CD4-positive, CD25-positive, alpha-beta regulatory T cell (primary cell): ENCODE measurements around the gene ZNF438. TPM values are rescaled to one million over a fixed set of nuclear protein-coding genes. Genes with fewer than 3 reads are reported as not detected.
"Not testable (repeated sequence)": the region's sequence is repeated elsewhere in the genome, so short reads cannot be mapped to it uniquely, and the experiment has no call there.

Source experiments
- ATAC-seq, 2 donors: fragments of 150-1000 bp; cut with Tn5 transposase; one replicate each; pipeline ENCODE4 v1.10.0; 2021; ENCODE audit warnings: low read depth in 2 of 2, moderate number of reproducible peaks in 2 of 2, moderate library complexity in 1 of 2
- DNase-seq, 3 donors: peaks; one replicate each; pipeline versions ENCODE4 v3.0.0 to v3.0.0-alpha.2; 2012 to 2022; ENCODE audit warnings: mixed read lengths in 1 of 3
- H3K27ac ChIP-seq: one replicate; pipeline ENCODE4 v1.7.0; 2013; ENCODE audit warnings: mild to moderate bottlenecking, low read length; ENCODE audit not compliant: insufficient read depth, poor library complexity, severe bottlenecking
- H3K27me3 ChIP-seq: one replicate; pipeline ENCODE4 v1.7.0; 2013; ENCODE audit warnings: low read length; ENCODE audit not compliant: control insufficient read depth, insufficient read depth
- H3K36me3 ChIP-seq: one replicate; pipeline ENCODE4 v1.7.0; 2013; ENCODE audit warnings: mild to moderate bottlenecking, low read length, moderate library complexity; ENCODE audit not compliant: control insufficient read depth, insufficient read depth
- H3K4me1 ChIP-seq: 2 replicates; pipeline ENCODE4 v1.7.0; 2013; ENCODE audit warnings: mild to moderate bottlenecking, low read length; ENCODE audit not compliant: insufficient read depth, control insufficient read depth, poor library complexity, severe bottlenecking
- H3K4me3 ChIP-seq: one replicate; pipeline ENCODE4 v1.7.0; 2013; ENCODE audit warnings: low read depth, mild to moderate bottlenecking, low read length, moderate library complexity
- H3K9me3 ChIP-seq, 2 experiments: 1 replicate in 1 of 2; 2 replicates in 1 of 2; pipeline ENCODE4 v1.7.0; 2013; ENCODE audit warnings: low read length in 2 of 2, mild to moderate bottlenecking in 1 of 2, moderate library complexity in 1 of 2; ENCODE audit not compliant: control insufficient read depth in 2 of 2
- H3K27ac Mint-ChIP-seq, 3 donors: one replicate each; pipeline ENCODE4 v1.8.0; 2020 to 2022; ENCODE audit warnings: mild to moderate bottlenecking in 3 of 3, mixed read lengths in 3 of 3, moderate library complexity in 2 of 3
- H3K27me3 Mint-ChIP-seq: one replicate; pipeline ENCODE4 v1.8.0; 2022; ENCODE audit warnings: mild to moderate bottlenecking, mixed read lengths
- H3K36me3 Mint-ChIP-seq: one replicate; pipeline ENCODE4 v1.8.0; 2020; ENCODE audit warnings: mixed read lengths
- H3K4me1 Mint-ChIP-seq, 4 donors: one replicate each; pipeline ENCODE4 v1.8.0; 2020 to 2022; ENCODE audit warnings: mixed read lengths in 4 of 4, mild to moderate bottlenecking in 1 of 4
- H3K4me3 Mint-ChIP-seq, 4 donors: one replicate each; pipeline ENCODE4 v1.8.0; 2020 to 2022; ENCODE audit warnings: mild to moderate bottlenecking in 4 of 4, mixed read lengths in 4 of 4, moderate library complexity in 3 of 4
- H3K9me3 Mint-ChIP-seq, 7 donors: one replicate each; pipeline ENCODE4 v1.8.0; 2020 to 2022; ENCODE audit warnings: mixed read lengths in 7 of 7, mild to moderate bottlenecking in 3 of 7, moderate library complexity in 2 of 7
- polyA plus RNA-seq, 4 donors: library from polyadenylated mRNA; unstranded; fragments of 300-500 nt; fragmentation: Illumina TruSeq; gene quantifications; one replicate each; pipeline ENCODE4 v1.2.3, GENCODE V29; 2021
- total RNA-seq: library from RNA; stranded (reverse); gene quantifications from one replicate; pipeline ENCODE4 v1.2.3, GENCODE V29; 2022

The ZNF438 gene
- total and polyA plus RNA-seq, 5 donors from 2014 or later: 1.6 to 5.1 (median 3.4) TPM

GRCh38 chr10:30902621-30903396 is 128.9 kb downstream of the ZNF438 start:
- Mint-ChIP-seq H3K9me3 (peaks cover 0 to 9% (median 0%) of the 10 kb centered on the region in 7 donors), H3K27me3 (no peaks in the 10 kb centered on the region), H3K36me3 (peaks cover 49% of the 10 kb centered on the region), H3K4me1 (peaks cover 0 to 4% (median 1%) of the 10 kb centered on the region in 4 donors), H3K4me3 (no peak overlapping the region), H3K27ac (no peak overlapping the region)
- no peak for DNase-seq
- ATAC-seq: no peak
- no peak overlapping the region for H3K4me3 ChIP-seq
- no peaks in the 10 kb centered on the region for H3K4me1 ChIP-seq
- no peak overlapping the region for H3K27ac ChIP-seq
- H3K9me3 ChIP-seq: no peaks in the 10 kb centered on the region
- H3K27me3 ChIP-seq: no peaks in the 10 kb centered on the region
- H3K36me3 ChIP-seq: peaks cover 2% of the 10 kb centered on the region

GRCh38 chr10:30901487-30901886 is 130.2 kb downstream of the ZNF438 start:
- not testable (repeated sequence) for H3K27me3 ChIP-seq, H3K4me3 Mint-ChIP-seq, H3K4me1 ChIP-seq, H3K36me3 ChIP-seq, H3K9me3 ChIP-seq, H3K27me3 Mint-ChIP-seq, H3K4me3 ChIP-seq, ATAC-seq, H3K27ac Mint-ChIP-seq, H3K4me1 Mint-ChIP-seq, DNase-seq, H3K9me3 Mint-ChIP-seq, H3K27ac ChIP-seq
- peaks cover 39% of the 10 kb centered on the region for H3K36me3 Mint-ChIP-seq

- H3K36me3 Mint-ChIP-seq: peaks cover 24% of the 10 kb centered on the region
- Histone ChIP-seq H3K9me3 (no peaks in the 10 kb centered on the region), H3K4me1 (no peaks in the 10 kb centered on the region), H3K4me3 (no peak overlapping the region), H3K27ac (no peak overlapping the region), H3K27me3 (no peaks in the 10 kb centered on the region), H3K36me3 (no peaks in the 10 kb centered on the region)
- H3K4me3 Mint-ChIP-seq: no peak overlapping the region
- DNase-seq (no peak), ATAC-seq (no peak)
- H3K4me1 Mint-ChIP-seq: peaks cover 0 to 4% (median 0%) of the 10 kb centered on the region in 4 donors
- no peaks in the 10 kb centered on the region for H3K27me3 Mint-ChIP-seq
- no peak overlapping the region for H3K27ac Mint-ChIP-seq
- peaks cover 0 to 14% (median 2%) of the 10 kb centered on the region in 7 donors for H3K9me3 Mint-ChIP-seq
Observed at GRCh38 chr10:30898964-30899363, 132.7 kb downstream of the ZNF438 start.

GRCh38 chr10:30897547-30897946 is 134.1 kb downstream of the ZNF438 start:
- no peaks in the 10 kb centered on the region for H3K9me3 ChIP-seq
- no peak overlapping the region for H3K27ac ChIP-seq
- no peaks in the 10 kb centered on the region for H3K36me3 ChIP-seq
- Mint-ChIP-seq H3K27me3 (no peaks in the 10 kb centered on the region), H3K4me3 (no peak overlapping the region), H3K9me3 (peaks cover 0 to 14% (median 2%) of the 10 kb centered on the region in 7 donors), H3K4me1 (no peaks in the 10 kb centered on the region), H3K27ac (no peak overlapping the region), H3K36me3 (peaks cover 24% of the 10 kb centered on the region)
- H3K4me1 ChIP-seq: no peaks in the 10 kb centered on the region
- no peaks in the 10 kb centered on the region for H3K27me3 ChIP-seq
- no peak for DNase-seq
- no peak overlapping the region for H3K4me3 ChIP-seq
- ATAC-seq: no peak

- Histone ChIP-seq H3K9me3 (no peaks in the 10 kb centered on the region), H3K4me3 (no peak overlapping the region), H3K4me1 (no peaks in the 10 kb centered on the region), H3K36me3 (no peaks in the 10 kb centered on the region), H3K27ac (no peak overlapping the region), H3K27me3 (no peaks in the 10 kb centered on the region)
- no peak overlapping the region for H3K4me3 Mint-ChIP-seq
- ATAC-seq (no peak), DNase-seq (no peak)
- no peaks in the 10 kb centered on the region for H3K4me1 Mint-ChIP-seq
- H3K27ac Mint-ChIP-seq: no peak overlapping the region
- peaks cover 21% of the 10 kb centered on the region for H3K36me3 Mint-ChIP-seq
- no peaks in the 10 kb centered on the region for H3K27me3 Mint-ChIP-seq
- peaks cover 0 to 14% (median 2%) of the 10 kb centered on the region in 7 donors for H3K9me3 Mint-ChIP-seq
Observed at GRCh38 chr10:30897048-30897447, 134.6 kb downstream of the ZNF438 start.

GRCh38 chr10:30894221-30894620 is 137.4 kb downstream of the ZNF438 start:
- Histone ChIP-seq H3K4me1 (no peaks in the 10 kb centered on the region), H3K9me3 (no peaks in the 10 kb centered on the region), H3K4me3 (no peak overlapping the region), H3K27me3 (no peaks in the 10 kb centered on the region), H3K36me3 (no peaks in the 10 kb centered on the region), H3K27ac (no peak overlapping the region)
- H3K27me3 Mint-ChIP-seq: no peaks in the 10 kb centered on the region
- H3K36me3 Mint-ChIP-seq: peaks cover 10% of the 10 kb centered on the region
- no peak overlapping the region for H3K27ac Mint-ChIP-seq
- DNase-seq (no peak), ATAC-seq (no peak)
- no peak overlapping the region for H3K4me3 Mint-ChIP-seq
- H3K4me1 Mint-ChIP-seq: no peaks in the 10 kb centered on the region
- H3K9me3 Mint-ChIP-seq: peaks cover 0 to 11% (median 2%) of the 10 kb centered on the region in 7 donors

GRCh38 chr10:30893208-30893607 is 138.5 kb downstream of the ZNF438 start:
- Mint-ChIP-seq H3K9me3 (peaks cover 0 to 7% (median 0%) of the 10 kb centered on the region in 7 donors), H3K27me3 (no peaks in the 10 kb centered on the region), H3K4me3 (no peak overlapping the region), H3K27ac (no peak overlapping the region), H3K36me3 (peaks cover 4% of the 10 kb centered on the region), H3K4me1 (no peaks in the 10 kb centered on the region)
- H3K27ac ChIP-seq: no peak overlapping the region
- no peak for DNase-seq
- no peaks in the 10 kb centered on the region for H3K36me3 ChIP-seq
- no peak overlapping the region for H3K4me3 ChIP-seq
- H3K9me3 ChIP-seq: no peaks in the 10 kb centered on the region
- no peak for ATAC-seq
- H3K27me3 ChIP-seq: no peaks in the 10 kb centered on the region
- H3K4me1 ChIP-seq: no peaks in the 10 kb centered on the region

GRCh38 chr10:30887839-30888238 is 143.8 kb downstream of the ZNF438 start:
- Mint-ChIP-seq H3K4me1 (no peaks in the 10 kb centered on the region), H3K27ac (no peak overlapping the region), H3K27me3 (no peaks in the 10 kb centered on the region), H3K36me3 (no peaks in the 10 kb centered on the region), H3K9me3 (peaks cover 0 to 1% (median 0%) of the 10 kb centered on the region in 7 donors), H3K4me3 (no peak overlapping the region)
- DNase-seq (no peak), ATAC-seq (no peak)
- H3K27me3 ChIP-seq: no peaks in the 10 kb centered on the region
- no peak overlapping the region for H3K27ac ChIP-seq
- H3K4me3 ChIP-seq: no peak overlapping the region
- no peaks in the 10 kb centered on the region for H3K36me3 ChIP-seq
- H3K9me3 ChIP-seq: no peaks in the 10 kb centered on the region
- no peaks in the 10 kb centered on the region for H3K4me1 ChIP-seq
